Neutrophil (primary cell): ENCODE results near the gene PSMB10.
"Not testable (repeated sequence)": the region's sequence is repeated elsewhere in the genome, so short reads cannot be mapped to it uniquely, and the experiment has no call there.

ENCODE experiments used
- H3K27ac ChIP-seq: fragments of 200-600 bp; sonication (generic); 2 replicates; pipeline ENCODE4 v1.5.1; 2016; ENCODE audit warnings: mild to moderate bottlenecking, moderate library complexity
- H3K27me3 ChIP-seq: fragments of 200-600 bp; sonication (generic); 2 replicates; pipeline ENCODE4 v1.6.0; 2016; ENCODE audit warnings: mild to moderate bottlenecking
- H3K36me3 ChIP-seq: fragments of 200-600 bp; sonication (generic); 2 replicates; pipeline ENCODE4 v1.5.1; 2017
- H3K4me1 ChIP-seq, 2 experiments: fragments of 200-600 bp in 1 of 2; sonication (generic) in 1 of 2; 1 replicate in 1 of 2; 2 replicates in 1 of 2; pipeline versions ENCODE4 v1.5.1 to v1.6.1; 2013 to 2016; ENCODE audit warnings: low read depth in 1 of 2, low read length in 1 of 2, mild to moderate bottlenecking in 1 of 2, moderate library complexity in 1 of 2; ENCODE audit not compliant: control insufficient read depth in 1 of 2, insufficient read depth in 1 of 2
- H3K4me3 ChIP-seq, 2 experiments: fragments of 200-600 bp in 1 of 2; sonication (generic) in 1 of 2; 1 replicate in 1 of 2; 2 replicates in 1 of 2; pipeline ENCODE4 v1.5.1; 2013 to 2016; ENCODE audit warnings: low read depth in 1 of 2, low read length in 1 of 2, mild to moderate bottlenecking in 1 of 2, moderate library complexity in 1 of 2
- H3K9me3 ChIP-seq: fragments of 200-600 bp; sonication (generic); 2 replicates; pipeline ENCODE4 v1.5.1; 2016
- CTCF ChIP-seq: fragments of 200-600 bp; sonication (generic); IDR thresholded peaks from 2 replicates; pipeline ENCODE4 v1.5.1; 2016; ENCODE audit warnings: antibody characterized with exemption

PSMB10 gene

GRCh38 chr16:67915831-67916723 is 20.6 kb downstream of the PSMB10 start:
- no peak for TF ChIP-seq CTCF
- H3K9me3 ChIP-seq: no peaks in the 10 kb centered on the region
- no peaks in the 10 kb centered on the region for H3K4me1 ChIP-seq
- no peak overlapping the region for H3K27ac ChIP-seq
- H3K36me3 ChIP-seq: peaks cover 58% of the 10 kb centered on the region
- no peak overlapping the region for H3K4me3 ChIP-seq
- no peaks in the 10 kb centered on the region for H3K27me3 ChIP-seq

DNA sequence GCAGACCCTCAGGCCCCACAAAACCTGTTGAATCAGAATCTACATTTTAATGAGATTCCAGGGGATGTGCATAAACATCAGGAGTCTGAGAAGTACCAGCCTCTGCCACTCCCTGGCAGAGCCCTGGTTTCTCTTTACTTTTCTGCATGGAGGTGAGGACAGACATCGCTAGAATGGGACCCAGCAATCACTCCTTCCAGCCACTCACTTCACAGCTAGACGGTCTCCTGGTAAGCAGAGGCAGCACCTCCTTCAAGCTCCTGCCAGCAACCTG is 21.2 kb downstream of the PSMB10 start:
- not testable (repeated sequence) for H3K27me3 ChIP-seq, H3K27ac ChIP-seq, H3K9me3 ChIP-seq, H3K4me3 ChIP-seq, H3K4me1 ChIP-seq
- H3K36me3 ChIP-seq: peaks cover 65% of the 10 kb centered on the region

DNA sequence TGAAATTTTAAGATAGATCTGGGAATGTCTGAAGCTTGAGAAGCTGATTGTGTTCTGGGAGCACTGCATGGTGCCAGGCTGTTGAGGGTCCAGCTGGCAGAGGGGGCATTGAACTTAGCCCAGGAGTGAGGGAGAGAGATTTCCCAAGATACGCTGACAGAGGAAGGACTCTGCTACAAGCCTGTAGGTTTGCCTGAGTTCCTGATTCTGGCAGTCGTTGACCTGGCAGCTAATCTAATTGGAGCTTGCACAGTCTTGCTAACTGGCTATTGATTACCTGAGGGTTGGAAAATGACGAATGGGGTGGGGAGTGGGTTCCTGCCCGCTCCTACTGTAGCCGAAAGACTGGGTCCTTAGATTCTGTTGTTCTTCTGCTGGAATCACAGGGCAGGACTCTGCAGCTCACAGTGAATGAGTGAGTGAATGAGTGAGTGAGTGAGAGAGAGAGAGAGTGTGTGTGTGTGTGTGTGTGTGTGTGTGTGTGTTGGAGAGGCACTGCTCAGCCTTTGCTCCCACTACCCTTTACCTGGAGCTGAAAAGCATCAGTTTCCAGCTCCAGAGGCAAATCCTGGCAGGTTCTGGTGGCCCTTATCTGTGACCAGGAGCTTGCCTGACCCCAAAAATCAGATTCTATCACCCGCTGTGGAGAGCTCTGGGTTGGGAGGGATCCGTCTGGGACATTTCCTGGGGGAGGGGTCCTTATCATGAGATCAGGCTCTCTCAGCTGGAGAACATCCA is 21.7 kb downstream of the PSMB10 start:
- H3K9me3 ChIP-seq: no peaks in the 10 kb centered on the region
- H3K4me3 ChIP-seq: no peak overlapping the region
- no peaks in the 10 kb centered on the region for H3K4me1 ChIP-seq
- H3K27me3 ChIP-seq: no peaks in the 10 kb centered on the region
- H3K36me3 ChIP-seq: peaks cover 69% of the 10 kb centered on the region
- TF ChIP-seq CTCF: no peak
- H3K27ac ChIP-seq: no peak overlapping the region

GRCh38 chr16:67910158-67910557 is 26.5 kb downstream of the PSMB10 start:
- Histone ChIP-seq H3K36me3 (peaks cover 46% of the 10 kb centered on the region), H3K27ac (no peak overlapping the region), H3K9me3 (no peaks in the 10 kb centered on the region), H3K27me3 (no peaks in the 10 kb centered on the region), H3K4me3 (no peak overlapping the region), H3K4me1 (no peaks in the 10 kb centered on the region)
- no peak for TF ChIP-seq CTCF

GRCh38 chr16:67909056-67909742 is 27.5 kb downstream of the PSMB10 start:
- Histone ChIP-seq H3K27me3 (no peaks in the 10 kb centered on the region), H3K36me3 (peaks cover 42% of the 10 kb centered on the region), H3K9me3 (no peaks in the 10 kb centered on the region), H3K4me3 (no peak overlapping the region), H3K27ac (no peak overlapping the region), H3K4me1 (no peaks in the 10 kb centered on the region)
- TF ChIP-seq CTCF: no peak
